Measurements from ENCODE around the gene RUNX2. TPM values are rescaled to one million over a fixed set of nuclear protein-coding genes. Genes with fewer than 3 reads are reported as not detected.

Gene RUNX2
- total RNA-seq, 6 experiments from 2014 or later, result 7.4 to 12.7 (median 10.8) TPM

DNA sequence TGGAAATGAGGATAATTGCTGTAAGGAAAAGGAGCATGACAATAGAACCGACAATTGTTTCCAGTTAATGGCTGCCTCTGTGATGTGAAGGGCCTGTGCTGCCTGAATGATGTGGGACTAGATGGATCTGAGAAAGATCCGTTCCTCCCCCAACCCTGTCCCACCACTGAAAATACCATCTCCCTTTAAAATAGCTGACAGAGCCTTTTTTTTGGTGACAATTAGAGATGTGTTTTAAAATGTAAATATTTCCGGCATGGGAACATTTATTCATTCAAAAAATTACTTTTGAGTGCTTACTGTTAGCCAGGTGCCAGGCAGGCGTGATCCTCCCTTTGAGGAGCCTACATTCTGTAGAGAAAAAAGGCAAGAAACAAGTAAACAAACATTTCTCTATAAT lies 122.0 kb downstream of the RUNX2 start:
- Mint-ChIP-seq H3K4me1 (ENCODE audit: low read depth) (peaks cover 98% of the 10 kb centered on the region), H3K9me3 (no peaks in the 10 kb centered on the region), H3K27me3 (ENCODE audit: insufficient read depth) (no peaks in the 10 kb centered on the region), H3K27ac (no peak overlapping the region), H3K36me3 (ENCODE audit: low read depth) (peaks cover 41% of the 10 kb centered on the region), H3K4me3 (no peak overlapping the region)
- TF ChIP-seq, protein P1, sequence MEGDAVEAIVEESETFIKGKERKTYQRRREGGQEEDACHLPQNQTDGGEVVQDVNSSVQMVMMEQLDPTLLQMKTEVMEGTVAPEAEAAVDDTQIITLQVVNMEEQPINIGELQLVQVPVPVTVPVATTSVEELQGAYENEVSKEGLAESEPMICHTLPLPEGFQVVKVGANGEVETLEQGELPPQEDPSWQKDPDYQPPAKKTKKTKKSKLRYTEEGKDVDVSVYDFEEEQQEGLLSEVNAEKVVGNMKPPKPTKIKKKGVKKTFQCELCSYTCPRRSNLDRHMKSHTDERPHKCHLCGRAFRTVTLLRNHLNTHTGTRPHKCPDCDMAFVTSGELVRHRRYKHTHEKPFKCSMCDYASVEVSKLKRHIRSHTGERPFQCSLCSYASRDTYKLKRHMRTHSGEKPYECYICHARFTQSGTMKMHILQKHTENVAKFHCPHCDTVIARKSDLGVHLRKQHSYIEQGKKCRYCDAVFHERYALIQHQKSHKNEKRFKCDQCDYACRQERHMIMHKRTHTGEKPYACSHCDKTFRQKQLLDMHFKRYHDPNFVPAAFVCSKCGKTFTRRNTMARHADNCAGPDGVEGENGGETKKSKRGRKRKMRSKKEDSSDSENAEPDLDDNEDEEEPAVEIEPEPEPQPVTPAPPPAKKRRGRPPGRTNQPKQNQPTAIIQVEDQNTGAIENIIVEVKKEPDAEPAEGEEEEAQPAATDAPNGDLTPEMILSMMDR (IDR thresholded peaks at IDR 0.05), result no peak
- no peak for DNase-seq

DNA sequence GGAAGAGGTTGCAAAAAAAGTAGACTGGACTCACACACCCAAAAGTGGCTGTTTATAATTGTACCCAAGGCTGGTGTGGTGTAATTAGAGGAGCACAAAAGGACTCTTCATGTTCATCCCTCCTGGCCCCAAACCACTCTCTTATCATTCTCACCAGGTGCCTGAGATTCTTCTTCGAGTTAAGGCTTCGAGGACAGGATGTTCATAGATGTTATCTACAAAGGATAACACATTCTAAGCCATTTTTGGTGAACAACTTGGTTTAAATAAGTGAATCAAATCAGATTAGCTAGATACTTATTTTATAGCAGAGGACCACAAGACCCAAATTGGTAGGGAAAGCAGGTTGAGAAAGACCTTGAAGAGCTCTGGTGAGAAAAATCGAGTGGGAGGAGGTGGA lies 122.7 kb downstream of the RUNX2 start:
- Mint-ChIP-seq H3K27me3 (ENCODE audit: insufficient read depth) (no peaks in the 10 kb centered on the region), H3K4me3 (no peak overlapping the region), H3K4me1 (ENCODE audit: low read depth) (peaks cover 96% of the 10 kb centered on the region), H3K27ac (no peak overlapping the region), H3K9me3 (no peaks in the 10 kb centered on the region), H3K36me3 (ENCODE audit: low read depth) (peaks cover 41% of the 10 kb centered on the region)
- TF ChIP-seq, protein P1 (IDR thresholded peaks at IDR 0.05), result no peak
- no peak for DNase-seq

DNA sequence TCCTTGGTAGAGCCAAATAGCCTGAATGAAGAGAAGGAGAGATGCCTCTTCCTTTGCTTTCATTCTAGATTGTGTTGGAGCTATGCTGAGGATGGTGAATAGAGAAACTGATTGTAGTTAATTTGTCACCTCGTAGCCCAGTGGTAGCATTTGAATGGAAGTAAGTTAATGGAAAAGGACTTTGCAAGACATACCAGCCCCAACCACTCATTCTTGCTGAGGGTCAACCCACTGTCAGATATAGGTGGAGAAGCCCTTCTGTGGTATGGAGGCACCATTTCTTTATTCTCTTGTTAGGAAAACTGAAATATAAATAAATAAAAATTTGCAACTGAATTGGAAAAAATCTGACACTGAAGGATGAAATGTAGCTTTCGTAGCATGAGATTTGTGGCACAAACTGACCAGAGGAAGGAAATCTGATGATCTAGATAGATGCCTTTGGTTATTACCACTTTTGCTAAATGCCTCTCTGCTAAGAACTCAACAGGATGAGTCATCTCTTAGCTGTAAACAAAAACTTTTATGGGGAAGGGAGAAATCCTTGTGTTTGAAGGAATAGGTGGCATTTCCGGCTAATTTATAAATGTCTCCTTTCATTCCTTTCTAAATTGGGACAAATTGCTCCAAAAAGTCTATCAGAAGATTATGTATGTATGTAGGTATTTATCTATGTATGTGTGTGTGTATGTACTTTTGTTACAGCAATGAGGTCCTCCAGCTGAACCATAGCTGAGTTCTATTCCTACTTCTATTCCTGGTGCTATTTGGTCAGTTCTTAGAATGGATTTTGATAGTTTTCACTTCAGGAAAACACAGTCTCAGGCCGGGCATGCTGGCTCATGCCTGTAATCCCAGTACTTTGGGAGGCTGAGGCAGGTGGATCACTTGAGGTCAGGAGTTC lies 126.1 kb downstream of the RUNX2 start:
- peaks cover 62% of the 10 kb centered on the region for H3K4me1 Mint-ChIP-seq (ENCODE audit: low read depth)
- TF ChIP-seq, protein P1 (IDR thresholded peaks at IDR 0.05), result no peak
- no peaks in the 10 kb centered on the region for H3K9me3 Mint-ChIP-seq
- H3K27me3 Mint-ChIP-seq (ENCODE audit: insufficient read depth), result no peaks in the 10 kb centered on the region
- H3K36me3 Mint-ChIP-seq (ENCODE audit: low read depth), result peaks cover 39% of the 10 kb centered on the region
- peak; percentile 84 for DNase-seq
- peak overlapping the region; percentile 49 for H3K4me3 Mint-ChIP-seq
- H3K27ac Mint-ChIP-seq, result peak overlapping the region; percentile 68

DNA sequence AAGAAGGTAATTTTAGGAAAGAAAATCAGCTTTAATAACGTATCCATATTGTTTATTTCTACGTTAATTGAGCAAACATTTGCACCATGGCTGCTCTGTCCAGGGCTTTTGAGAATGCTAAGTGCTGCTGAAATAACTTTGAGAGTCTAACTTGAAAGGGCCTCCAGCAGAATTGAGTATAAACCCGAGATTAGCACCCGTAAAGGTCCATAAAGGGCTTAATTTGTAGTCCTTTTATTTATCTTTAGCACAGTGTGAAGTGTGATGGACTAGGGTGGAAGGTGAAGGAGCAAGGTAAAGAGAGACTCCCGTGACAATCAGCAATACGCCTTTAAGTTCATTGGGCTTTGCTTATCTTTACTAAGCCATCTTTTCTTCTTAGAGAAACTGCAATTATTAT lies 127.3 kb downstream of the RUNX2 start:
- Mint-ChIP-seq H3K9me3 (no peaks in the 10 kb centered on the region), H3K27ac (no peak overlapping the region), H3K36me3 (ENCODE audit: low read depth) (peaks cover 28% of the 10 kb centered on the region), H3K27me3 (ENCODE audit: insufficient read depth) (no peaks in the 10 kb centered on the region), H3K4me1 (ENCODE audit: low read depth) (peaks cover 51% of the 10 kb centered on the region), H3K4me3 (no peak overlapping the region)
- DNase-seq, result no peak
- TF ChIP-seq, protein P1 (IDR thresholded peaks at IDR 0.05), result no peak

DNA sequence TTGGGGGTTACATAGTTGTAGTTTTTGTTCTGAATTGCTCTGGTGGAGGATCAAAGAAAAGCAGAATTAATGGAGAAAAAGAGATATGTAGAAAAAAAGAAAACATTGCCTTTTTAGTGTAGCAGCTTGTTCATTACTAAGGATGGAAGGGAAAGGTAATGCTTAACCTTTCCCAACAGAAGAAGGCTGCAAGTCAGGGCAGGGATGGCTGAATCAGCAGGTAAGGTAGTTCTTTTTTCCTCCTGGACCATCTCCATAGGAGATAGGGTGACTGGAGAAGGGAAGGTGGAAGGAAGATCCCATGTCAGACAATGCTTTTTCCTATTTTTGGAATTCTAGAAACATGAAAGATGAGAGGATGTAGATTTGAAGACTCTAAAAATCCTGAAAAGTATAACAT lies 129.0 kb downstream of the RUNX2 start:
- Mint-ChIP-seq H3K27me3 (ENCODE audit: insufficient read depth) (no peaks in the 10 kb centered on the region), H3K36me3 (ENCODE audit: low read depth) (peaks cover 12% of the 10 kb centered on the region), H3K4me3 (no peak overlapping the region), H3K27ac (no peak overlapping the region), H3K4me1 (ENCODE audit: low read depth) (peaks cover 35% of the 10 kb centered on the region), H3K9me3 (no peaks in the 10 kb centered on the region)
- no peak for DNase-seq
- TF ChIP-seq, protein P1 (IDR thresholded peaks at IDR 0.05), result no peak

Data from HFFc6 (cell line).